SK-N-SH treated with all-trans-retinoic acid at 6 μM for 48 hours (cell line): ENCODE measurements around the gene ZMYM2.

Experiments
- ATAC-seq: fragments of 200-7000 bp; cut with Tn5 transposase; 3 replicates; pipeline ENCODE4 v1.9.1; 2020; ENCODE audit warnings: mild to moderate bottlenecking, moderate library complexity
- ARNTL ChIP-seq: fragments of 450-650 bp; formaldehyde crosslinking; IDR thresholded peaks from 2 replicates; pipeline ENCODE4 v1.5.0; 2020; ENCODE audit warnings: low read depth, mild to moderate bottlenecking, moderate library complexity, borderline replicate concordance
- BACH2 ChIP-seq: fragments of 250-450 bp; sonication (Bioruptor Pico); IDR thresholded peaks from 2 replicates; pipeline ENCODE4 v1.9.0; 2021; ENCODE audit warnings: mild to moderate bottlenecking, borderline replicate concordance
- CREB5 ChIP-seq: fragments of 250-450 bp; sonication (Bioruptor Pico); IDR thresholded peaks from 2 replicates; pipeline ENCODE4 v1.5.1; 2020; ENCODE audit warnings: low read depth, mild to moderate bottlenecking, moderate library complexity
- CSDC2 ChIP-seq: fragments of 250-450 bp; sonication (Bioruptor Pico); IDR thresholded peaks from 2 replicates; pipeline ENCODE4 v1.5.0; 2020; ENCODE audit warnings: mild to moderate bottlenecking, moderate library complexity
- CSRNP3 ChIP-seq: fragments of 250-450 bp; sonication (Bioruptor Pico); IDR thresholded peaks from 2 replicates; pipeline ENCODE4 v1.5.1; 2021; ENCODE audit warnings: mild to moderate bottlenecking, moderate library complexity
- ESRRG ChIP-seq: fragments of 250-450 bp; sonication (Bioruptor Pico); IDR thresholded peaks from 2 replicates; pipeline ENCODE4 v1.6.1; 2021; ENCODE audit warnings: mild to moderate bottlenecking
- GLIS3 ChIP-seq: fragments of 250-450 bp; sonication (Bioruptor Pico); IDR thresholded peaks from 2 replicates; pipeline ENCODE4 v1.5.0; 2020; ENCODE audit warnings: mild to moderate bottlenecking, moderate library complexity
- ISL1 ChIP-seq: fragments of 250-450 bp; sonication (Bioruptor Pico); IDR thresholded peaks from 2 replicates; pipeline ENCODE4 v2.1.2; 2022; ENCODE audit warnings: mild to moderate bottlenecking, moderate library complexity
- OSR1 ChIP-seq: fragments of 250-450 bp; sonication (Bioruptor Pico); IDR thresholded peaks from 2 replicates; pipeline ENCODE4 v1.8.0; 2022; ENCODE audit warnings: moderate library complexity, mild to moderate bottlenecking, inconsistent platforms
- PATZ1 ChIP-seq: fragments of 250-450 bp; sonication (Bioruptor Pico); IDR thresholded peaks from 2 replicates; pipeline ENCODE4 v1.8.0; 2020; ENCODE audit warnings: mild to moderate bottlenecking, moderate library complexity, borderline replicate concordance
- POU6F1 ChIP-seq: fragments of 250-450 bp; sonication (Bioruptor Pico); IDR thresholded peaks from 2 replicates; pipeline ENCODE4 v1.8.0; 2021; ENCODE audit warnings: low read depth, mild to moderate bottlenecking, moderate library complexity, borderline replicate concordance
- PPARA ChIP-seq: fragments of 250-450 bp; sonication (Bioruptor Pico); IDR thresholded peaks from 2 replicates; pipeline ENCODE4 v1.5.0; 2020; ENCODE audit warnings: mild to moderate bottlenecking, borderline replicate concordance
- RARB ChIP-seq: fragments of 250-450 bp; sonication (Bioruptor Pico); IDR thresholded peaks from 2 replicates; pipeline ENCODE4 v1.8.0; 2021; ENCODE audit warnings: mild to moderate bottlenecking, moderate library complexity
- TCF4 ChIP-seq: fragments of 250-450 bp; sonication (Bioruptor Pico); IDR thresholded peaks from 2 replicates; pipeline ENCODE4 v1.8.0; 2021; ENCODE audit warnings: mild to moderate bottlenecking, moderate library complexity, borderline replicate concordance
- TOX ChIP-seq: fragments of 250-450 bp; sonication (Bioruptor Pico); IDR thresholded peaks from 2 replicates; pipeline ENCODE4 v1.8.0; 2021; ENCODE audit warnings: mild to moderate bottlenecking, moderate library complexity, borderline replicate concordance
- TSHZ2 ChIP-seq: fragments of 250-450 bp; sonication (Bioruptor Pico); IDR thresholded peaks from 2 replicates; pipeline ENCODE4 v1.5.0; 2020; ENCODE audit warnings: mild to moderate bottlenecking, moderate library complexity
- ZC3H10 ChIP-seq: fragments of 250-450 bp; sonication (Bioruptor Pico); IDR thresholded peaks from 2 replicates; pipeline ENCODE4 v1.5.1; 2021; ENCODE audit warnings: mild to moderate bottlenecking, moderate library complexity
- ZFP3 ChIP-seq: fragments of 250-450 bp; sonication (Bioruptor Pico); IDR thresholded peaks from 2 replicates; pipeline ENCODE4 v1.5.0; 2020; ENCODE audit warnings: mild to moderate bottlenecking, moderate library complexity
- ZFP30 ChIP-seq: fragments of 450-650 bp; formaldehyde crosslinking; IDR thresholded peaks from 2 replicates; pipeline ENCODE4 v1.5.0; 2022; ENCODE audit warnings: mild to moderate bottlenecking, moderate library complexity
- ZNF565 ChIP-seq: fragments of 450-650 bp; formaldehyde crosslinking; conservative IDR thresholded peaks from 2 replicates; pipeline ENCODE4 v1.5.0; 2020; ENCODE audit warnings: low read depth, mild to moderate bottlenecking, moderate library complexity
- ZNF8 ChIP-seq: fragments of 450-650 bp; formaldehyde crosslinking; IDR thresholded peaks from 2 replicates; pipeline ENCODE4 v1.5.0; 2020; ENCODE audit warnings: mild to moderate bottlenecking, moderate library complexity

ZMYM2 gene

GRCh38 chr13:20132052-20132634 is 173.6 kb downstream of the ZMYM2 start:
- no peak for ATAC-seq
- TF ChIP-seq PPARA (CRISPR knock-in tag) = no peak
- TF ChIP-seq ZC3H10 (CRISPR knock-in tag) = no peak
- TF ChIP-seq ZNF565 = no peak
- no peak for TF ChIP-seq BACH2 (CRISPR knock-in tag)
- no peak for TF ChIP-seq TSHZ2 (CRISPR knock-in tag)
- TF ChIP-seq ZNF8 (CRISPR knock-in tag) = no peak
- no peak for TF ChIP-seq POU6F1 (CRISPR knock-in tag)
- TF ChIP-seq CSRNP3 (CRISPR knock-in tag) = no peak
- no peak for TF ChIP-seq ARNTL
- no peak for TF ChIP-seq CSDC2 (CRISPR knock-in tag)
- TF ChIP-seq CREB5 (CRISPR knock-in tag) = no peak
- no peak for TF ChIP-seq RARB
- no peak for TF ChIP-seq OSR1 (CRISPR knock-in tag)
- TF ChIP-seq, all 23 proteins: peak for 0

GRCh38 chr13:20134732-20135131 is 176.2 kb downstream of the ZMYM2 start:
- no peak for ATAC-seq
- TF ChIP-seq ZFP30 (CRISPR knock-in tag) (no peak), PATZ1 (no peak), ZNF8 (CRISPR knock-in tag) (no peak), ISL1 (CRISPR knock-in tag) (no peak), GLIS3 (CRISPR knock-in tag) (no peak)

- TF ChIP-seq TOX (no peak), TSHZ2 (CRISPR knock-in tag) (no peak), ZC3H10 (CRISPR knock-in tag) (no peak), CSDC2 (CRISPR knock-in tag) (no peak), RARB (no peak), ZFP3 (CRISPR knock-in tag) (no peak), TCF4 (no peak), ESRRG (CRISPR knock-in tag) (no peak), ZNF8 (CRISPR knock-in tag) (no peak), PPARA (CRISPR knock-in tag) (no peak)
- ATAC-seq = peak; percentile 86
Measured at GRCh38 chr13:20136781-20137703, 178.5 kb downstream of the ZMYM2 start.
